SK-N-SH (cell line): Measurements from ENCODE around the gene CNIH3.

Source experiments
- CHD2 ChIP-seq: fragments of 150-350 bp; IDR thresholded peaks from 2 replicates; pipeline ENCODE4 v1.6.1; 2018; ENCODE audit warnings: low read length; ENCODE audit not compliant: partially characterized antibody
- EZH2phosphoT487 ChIP-seq: fragments of 200-600 bp; sonication (generic); IDR thresholded peaks from 2 replicates; pipeline ENCODE4 v1.6.1; 2017; ENCODE audit warnings: low read depth, mixed run types, mild to moderate bottlenecking, antibody characterized with exemption, moderate library complexity, borderline replicate concordance
- FOXM1 ChIP-seq: IDR thresholded peaks from 2 replicates; pipeline ENCODE4 v1.4.0; 2012; ENCODE audit warnings: low read depth, mild to moderate bottlenecking
- NRF1 ChIP-seq: IDR thresholded peaks from 2 replicates; pipeline ENCODE4 v1.6.1; 2012; ENCODE audit warnings: low read depth, mild to moderate bottlenecking, low read length
- POLR2AphosphoS5 ChIP-seq: IDR thresholded peaks from 2 replicates; pipeline ENCODE4 v1.6.1; 2012; ENCODE audit warnings: low read depth, low read length
- RAD21 ChIP-seq: IDR thresholded peaks from 2 replicates; pipeline ENCODE4 v1.6.1; 2012; ENCODE audit warnings: mild to moderate bottlenecking, low read length
- RFX5 ChIP-seq: IDR thresholded peaks from 2 replicates; pipeline ENCODE4 v1.6.1; 2012; ENCODE audit warnings: mild to moderate bottlenecking, improper control_type of control experiment, low read length
- RXRA ChIP-seq: IDR thresholded peaks from 2 replicates; pipeline ENCODE4 v1.4.0; 2012; ENCODE audit warnings: low read depth, mild to moderate bottlenecking, borderline replicate concordance
- TAF1 ChIP-seq: IDR thresholded peaks from 2 replicates; pipeline ENCODE4 v1.6.1; 2012; ENCODE audit warnings: low read depth, mild to moderate bottlenecking, low read length, moderate library complexity, borderline replicate concordance
- TEAD4 ChIP-seq: IDR thresholded peaks from 2 replicates; pipeline ENCODE4 v1.4.0; 2012; ENCODE audit warnings: mild to moderate bottlenecking, borderline replicate concordance; ENCODE audit not compliant: insufficient read depth
- YY1 ChIP-seq: IDR thresholded peaks from 2 replicates; pipeline ENCODE4 v1.4.0; 2012; ENCODE audit warnings: low read depth, mild to moderate bottlenecking
- TF ChIP-seq, protein P1 (sequence below): fragments of 200-600 bp; sonication (generic); IDR thresholded peaks from 2 replicates; pipeline ENCODE4 v1.6.1; 2017; ENCODE audit warnings: antibody characterized with exemption, mild to moderate bottlenecking, moderate library complexity
- TF ChIP-seq, protein P2 (sequence below): IDR thresholded peaks from 2 replicates; pipeline ENCODE4 v1.4.0; 2012; ENCODE audit warnings: low read depth, borderline replicate concordance
- TF ChIP-seq, protein P3 (sequence below): IDR thresholded peaks from 2 replicates; pipeline ENCODE4 v1.6.1; 2012; ENCODE audit warnings: mild to moderate bottlenecking, low read depth, low read length, moderate library complexity

DNA sequence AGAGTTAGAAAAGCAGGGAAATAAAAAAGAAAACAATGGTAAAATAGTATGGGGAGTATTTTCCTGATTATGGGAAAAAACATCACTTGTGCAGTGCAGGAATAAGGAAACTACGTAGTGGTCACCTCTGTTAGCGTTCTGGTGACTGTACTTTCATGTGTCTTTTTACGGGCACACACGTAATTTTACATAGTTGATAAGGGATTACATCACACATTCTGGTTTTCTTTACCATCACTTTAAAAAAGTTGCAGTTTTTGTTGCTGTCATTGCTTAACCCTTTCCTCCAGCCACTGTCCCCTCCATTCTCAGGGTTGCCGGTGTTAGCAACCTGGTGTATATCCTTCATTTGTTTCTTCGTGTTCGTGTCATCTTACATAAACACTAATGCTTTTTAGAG lies 35.1 kb downstream of the CNIH3 start:
- TF ChIP-seq FOXM1 (no peak), POLR2AphosphoS5 (no peak), RAD21 (no peak), CHD2 (no peak), TEAD4 (no peak), TAF1 (no peak), EZH2phosphoT487 (no peak), RXRA (no peak), YY1 (no peak), RFX5 (no peak), NRF1 (no peak)
- TF ChIP-seq, protein P1, sequence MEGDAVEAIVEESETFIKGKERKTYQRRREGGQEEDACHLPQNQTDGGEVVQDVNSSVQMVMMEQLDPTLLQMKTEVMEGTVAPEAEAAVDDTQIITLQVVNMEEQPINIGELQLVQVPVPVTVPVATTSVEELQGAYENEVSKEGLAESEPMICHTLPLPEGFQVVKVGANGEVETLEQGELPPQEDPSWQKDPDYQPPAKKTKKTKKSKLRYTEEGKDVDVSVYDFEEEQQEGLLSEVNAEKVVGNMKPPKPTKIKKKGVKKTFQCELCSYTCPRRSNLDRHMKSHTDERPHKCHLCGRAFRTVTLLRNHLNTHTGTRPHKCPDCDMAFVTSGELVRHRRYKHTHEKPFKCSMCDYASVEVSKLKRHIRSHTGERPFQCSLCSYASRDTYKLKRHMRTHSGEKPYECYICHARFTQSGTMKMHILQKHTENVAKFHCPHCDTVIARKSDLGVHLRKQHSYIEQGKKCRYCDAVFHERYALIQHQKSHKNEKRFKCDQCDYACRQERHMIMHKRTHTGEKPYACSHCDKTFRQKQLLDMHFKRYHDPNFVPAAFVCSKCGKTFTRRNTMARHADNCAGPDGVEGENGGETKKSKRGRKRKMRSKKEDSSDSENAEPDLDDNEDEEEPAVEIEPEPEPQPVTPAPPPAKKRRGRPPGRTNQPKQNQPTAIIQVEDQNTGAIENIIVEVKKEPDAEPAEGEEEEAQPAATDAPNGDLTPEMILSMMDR = no peak
- TF ChIP-seq, protein P2, sequence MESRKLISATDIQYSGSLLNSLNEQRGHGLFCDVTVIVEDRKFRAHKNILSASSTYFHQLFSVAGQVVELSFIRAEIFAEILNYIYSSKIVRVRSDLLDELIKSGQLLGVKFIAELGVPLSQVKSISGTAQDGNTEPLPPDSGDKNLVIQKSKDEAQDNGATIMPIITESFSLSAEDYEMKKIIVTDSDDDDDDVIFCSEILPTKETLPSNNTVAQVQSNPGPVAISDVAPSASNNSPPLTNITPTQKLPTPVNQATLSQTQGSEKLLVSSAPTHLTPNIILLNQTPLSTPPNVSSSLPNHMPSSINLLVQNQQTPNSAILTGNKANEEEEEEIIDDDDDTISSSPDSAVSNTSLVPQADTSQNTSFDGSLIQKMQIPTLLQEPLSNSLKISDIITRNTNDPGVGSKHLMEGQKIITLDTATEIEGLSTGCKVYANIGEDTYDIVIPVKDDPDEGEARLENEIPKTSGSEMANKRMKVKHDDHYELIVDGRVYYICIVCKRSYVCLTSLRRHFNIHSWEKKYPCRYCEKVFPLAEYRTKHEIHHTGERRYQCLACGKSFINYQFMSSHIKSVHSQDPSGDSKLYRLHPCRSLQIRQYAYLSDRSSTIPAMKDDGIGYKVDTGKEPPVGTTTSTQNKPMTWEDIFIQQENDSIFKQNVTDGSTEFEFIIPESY = no peak
- TF ChIP-seq, protein P3, sequence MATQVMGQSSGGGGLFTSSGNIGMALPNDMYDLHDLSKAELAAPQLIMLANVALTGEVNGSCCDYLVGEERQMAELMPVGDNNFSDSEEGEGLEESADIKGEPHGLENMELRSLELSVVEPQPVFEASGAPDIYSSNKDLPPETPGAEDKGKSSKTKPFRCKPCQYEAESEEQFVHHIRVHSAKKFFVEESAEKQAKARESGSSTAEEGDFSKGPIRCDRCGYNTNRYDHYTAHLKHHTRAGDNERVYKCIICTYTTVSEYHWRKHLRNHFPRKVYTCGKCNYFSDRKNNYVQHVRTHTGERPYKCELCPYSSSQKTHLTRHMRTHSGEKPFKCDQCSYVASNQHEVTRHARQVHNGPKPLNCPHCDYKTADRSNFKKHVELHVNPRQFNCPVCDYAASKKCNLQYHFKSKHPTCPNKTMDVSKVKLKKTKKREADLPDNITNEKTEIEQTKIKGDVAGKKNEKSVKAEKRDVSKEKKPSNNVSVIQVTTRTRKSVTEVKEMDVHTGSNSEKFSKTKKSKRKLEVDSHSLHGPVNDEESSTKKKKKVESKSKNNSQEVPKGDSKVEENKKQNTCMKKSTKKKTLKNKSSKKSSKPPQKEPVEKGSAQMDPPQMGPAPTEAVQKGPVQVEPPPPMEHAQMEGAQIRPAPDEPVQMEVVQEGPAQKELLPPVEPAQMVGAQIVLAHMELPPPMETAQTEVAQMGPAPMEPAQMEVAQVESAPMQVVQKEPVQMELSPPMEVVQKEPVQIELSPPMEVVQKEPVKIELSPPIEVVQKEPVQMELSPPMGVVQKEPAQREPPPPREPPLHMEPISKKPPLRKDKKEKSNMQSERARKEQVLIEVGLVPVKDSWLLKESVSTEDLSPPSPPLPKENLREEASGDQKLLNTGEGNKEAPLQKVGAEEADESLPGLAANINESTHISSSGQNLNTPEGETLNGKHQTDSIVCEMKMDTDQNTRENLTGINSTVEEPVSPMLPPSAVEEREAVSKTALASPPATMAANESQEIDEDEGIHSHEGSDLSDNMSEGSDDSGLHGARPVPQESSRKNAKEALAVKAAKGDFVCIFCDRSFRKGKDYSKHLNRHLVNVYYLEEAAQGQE = no peak
